Body of pancreas (tissue), 4 donors: ENCODE measurements around the gene NT5C.

Source experiments
- CTCF ChIP-seq, 7 experiments: fragments of 450-650 bp in 4 of 7; fragments of 200-600 bp in 3 of 7; sonication (generic) in 3 of 7; IDR thresholded peaks; one replicate each; pipeline ENCODE4 v1.5.1; 2016 to 2019; ENCODE audit warnings: antibody characterized with exemption in 7 of 7
- POLR2A ChIP-seq, 3 donors: fragments of 450-650 bp; IDR thresholded peaks; one replicate each; pipeline ENCODE4 v1.6.1; 2016; ENCODE audit warnings: antibody characterized with exemption in 3 of 3, mild to moderate bottlenecking in 2 of 3

GRCh38 chr17:75091855-75092327 is 39.7 kb downstream of the NT5C start:
- no peak for TF ChIP-seq CTCF (IDR thresholded peaks at IDR 0.05)
- TF ChIP-seq POLR2A (IDR thresholded peaks at IDR 0.05): no peak
